A549 (cell line): ENCODE results near the gene ITSN1. TPM values are rescaled to one million over a fixed set of nuclear protein-coding genes. Genes with fewer than 3 reads are reported as not detected.

ENCODE experiments used
- ATAC-seq, 2 experiments: fragments of 200-7000 bp in 1 of 2; fragments of >200 bp in 1 of 2; cut with Nextera tagmentation in 1 of 2; cut with Tn5 transposase in 1 of 2; 3 replicates each; pipeline versions ENCODE4 v1.8.0 to v1.9.1; 2018 to 2020; ENCODE audit warnings: mild to moderate bottlenecking in 1 of 2, moderate library complexity in 1 of 2
- CTCF ChIA-PET: fragments of 300-600 bp; sonication (Branson Sonifier 250); formaldehyde crosslinking; extraction: SDS; loops from one replicate; lab custom pipeline; 2021; ENCODE audit warnings: antibody characterized with exemption, inconsistent platforms; lab: Yijun Ruan, JAX
- POLR2A ChIA-PET: fragments of 350-600 bp; formaldehyde crosslinking; extraction: SDS; loops from one replicate; lab custom pipeline; 2021; ENCODE audit warnings: antibody characterized with exemption, inconsistent platforms; lab: Yijun Ruan, JAX
- DNase-seq, 2 experiments: peaks; one replicate each; pipeline versions ENCODE4 v3.0.0 to v3.0.0-alpha.2; 2011 to 2016; ENCODE audit warnings: low read depth in 1 of 2, low spot score in 1 of 2
- FAIRE-seq: peaks from 2 replicates; lab custom pipeline; 2011; peaks lifted over from hg19 to GRCh38; lab: Jason Lieb, UNC
- H3K27ac ChIP-seq, 2 experiments: fragments of >200 bp; sonication (Bioruptor Twin); formaldehyde crosslinking; 3 replicates each; pipeline ENCODE4 v1.5.1; 2016 to 2017
- H3K4me1 ChIP-seq: fragments of >200 bp; sonication (Bioruptor Twin); formaldehyde crosslinking; 3 replicates; pipeline ENCODE4 v1.6.1; 2016
- H3K4me2 ChIP-seq: fragments of >200 bp; sonication (Bioruptor Twin); formaldehyde crosslinking; 3 replicates; pipeline ENCODE4 v1.6.1; 2016
- H3K4me3 ChIP-seq: fragments of >200 bp; sonication (Bioruptor Twin); formaldehyde crosslinking; 3 replicates; pipeline ENCODE4 v1.5.1; 2016
- H3K9me3 ChIP-seq: fragments of >200 bp; sonication (Bioruptor Twin); formaldehyde crosslinking; 3 replicates; pipeline ENCODE4 v1.6.1; 2016
- CBX2 ChIP-seq: fragments of 200-600 bp; sonication (generic); IDR thresholded peaks from 2 replicates; pipeline ENCODE4 v1.6.1; 2016; ENCODE audit warnings: low read depth, mild to moderate bottlenecking, borderline replicate concordance
- CEBPB ChIP-seq, 2 experiments: fragments of >200 bp in 1 of 2; sonication (Bioruptor Twin) in 1 of 2; formaldehyde crosslinking in 1 of 2; IDR thresholded peaks; 2 replicates each; pipeline ENCODE4 v1.6.1; 2012 to 2016
- CHD2 ChIP-seq: fragments of 150-350 bp; IDR thresholded peaks from 2 replicates; pipeline ENCODE4 v1.6.1; 2014; ENCODE audit warnings: low read length; ENCODE audit not compliant: partially characterized antibody
- CTCF ChIP-seq: fragments of >200 bp; sonication (Bioruptor Twin); formaldehyde crosslinking; IDR thresholded peaks from 3 replicates; pipeline ENCODE4 v1.5.1; 2016
- FOSB ChIP-seq: fragments of 250-450 bp; sonication (Bioruptor Pico); IDR thresholded peaks from 2 replicates; pipeline ENCODE4 v1.5.0; 2020; ENCODE audit warnings: mild to moderate bottlenecking, moderate library complexity
- GATA3 ChIP-seq: IDR thresholded peaks from 2 replicates; pipeline ENCODE4 v1.6.1; 2012; ENCODE audit warnings: borderline replicate concordance
- HES2 ChIP-seq: fragments of >200 bp; sonication (Bioruptor Twin); formaldehyde crosslinking; IDR thresholded peaks from 2 replicates; pipeline ENCODE4 v1.6.1; 2016
- HEYL ChIP-seq: fragments of 250-450 bp; sonication (Bioruptor Pico); IDR thresholded peaks from 2 replicates; pipeline ENCODE4 v1.8.0; 2021; ENCODE audit warnings: mild to moderate bottlenecking, moderate library complexity
- JUNB ChIP-seq: fragments of >200 bp; sonication (Bioruptor Twin); formaldehyde crosslinking; IDR thresholded peaks from 2 replicates; pipeline ENCODE4 v1.6.1; 2016
- NFE2L2 ChIP-seq: fragments of 150-350 bp; conservative IDR thresholded peaks from 2 replicates; pipeline ENCODE4 v1.6.1; 2014; ENCODE audit warnings: low read length
- NPAS2 ChIP-seq: fragments of 250-450 bp; sonication (Bioruptor Pico); IDR thresholded peaks from 2 replicates; pipeline ENCODE4 v1.8.0; 2022; ENCODE audit warnings: mild to moderate bottlenecking, moderate library complexity, borderline replicate concordance
- PHF8 ChIP-seq: fragments of 200-600 bp; sonication (generic); IDR thresholded peaks from 2 replicates; pipeline ENCODE4 v1.6.1; 2016; ENCODE audit warnings: low read depth, mild to moderate bottlenecking, antibody characterized with exemption, moderate library complexity, borderline replicate concordance
- RFX5 ChIP-seq: fragments of 450-650 bp; IDR thresholded peaks from 2 replicates; pipeline ENCODE4 v1.7.1; 2014; ENCODE audit warnings: antibody characterized with exemption, mild to moderate bottlenecking, moderate library complexity
- RNF2 ChIP-seq: fragments of 200-600 bp; sonication (generic); IDR thresholded peaks from 2 replicates; pipeline ENCODE4 v1.6.1; 2016; ENCODE audit warnings: low read depth, mild to moderate bottlenecking, antibody characterized with exemption, moderate library complexity, borderline replicate concordance
- SMC3 ChIP-seq: fragments of >200 bp; sonication (Bioruptor Twin); formaldehyde crosslinking; IDR thresholded peaks from 3 replicates; pipeline ENCODE4 v1.6.1; 2018; ENCODE audit warnings: inconsistent platforms
- SREBF2 ChIP-seq: fragments of 450-650 bp; IDR thresholded peaks from 2 replicates; pipeline ENCODE4 v1.6.1; 2014; ENCODE audit warnings: mild to moderate bottlenecking, moderate library complexity
- TFCP2L1 ChIP-seq: fragments of 250-450 bp; sonication (Bioruptor Pico); IDR thresholded peaks from 2 replicates; pipeline ENCODE4 v1.5.0; 2021; ENCODE audit warnings: mild to moderate bottlenecking
- TP53 ChIP-seq: fragments of 250-450 bp; sonication (Bioruptor Pico); IDR thresholded peaks from 2 replicates; pipeline ENCODE4 v1.5.0; 2021; ENCODE audit warnings: mild to moderate bottlenecking, moderate library complexity
- USF2 ChIP-seq: fragments of 450-650 bp; IDR thresholded peaks from 2 replicates; pipeline ENCODE4 v1.6.1; 2014; ENCODE audit warnings: antibody characterized with exemption
- ZC3H11A ChIP-seq: fragments of 450-650 bp; IDR thresholded peaks from 2 replicates; pipeline ENCODE4 v1.6.1; 2014; ENCODE audit warnings: antibody characterized with exemption, mild to moderate bottlenecking
- ZNF302 ChIP-seq: fragments of 250-450 bp; sonication (Bioruptor Pico); IDR thresholded peaks from 2 replicates; pipeline ENCODE4 v1.9.0; 2021; ENCODE audit warnings: inconsistent platforms, mild to moderate bottlenecking, moderate library complexity
- ZSCAN20 ChIP-seq: fragments of 250-450 bp; sonication (Bioruptor Pico); IDR thresholded peaks from 2 replicates; pipeline ENCODE4 v1.8.0; 2022; ENCODE audit warnings: mild to moderate bottlenecking, moderate library complexity
- WGBS: methylation state at CpG from one replicate; pipeline ENCODE4 v1.1.6; 2017; ENCODE audit errors: missing lambda C conversion rate; 5-methylcytosine and 5-hydroxymethylcytosine counted together
- polyA plus RNA-seq, 4 experiments: library from polyadenylated mRNA; depleted of rRNA in 3 of 4; stranded (reverse); fragments of >200 nt; fragmentation: RNase III in 1 of 4; extraction: RNeasy Plus Mini Kit Qiagen cat#74134 plus additional on column Dnase treatment in 1 of 4; gene quantifications; 2 replicates in 3 of 4; 3 replicates in 1 of 4; pipeline ENCODE4 v1.2.3, GENCODE V29; 2011 to 2017
- TF ChIP-seq, protein P1 (sequence below): fragments of 250-450 bp; sonication (Bioruptor Pico); IDR thresholded peaks from 2 replicates; pipeline ENCODE4 v1.5.0; 2021; ENCODE audit warnings: mild to moderate bottlenecking, moderate library complexity, borderline replicate concordance

ITSN1 gene
- polyA plus RNA-seq, 2 of the 4 experiments (the other 2 are of a cell fraction) = 15.2 to 23.7 TPM

- 88% methylated on average over 1 of the region's 1 CpG for WGBS
- CTCF ChIA-PET = no interaction called here
- FAIRE-seq = no peak
- TF ChIP-seq SREBF2 = no peak
- no peak for TF ChIP-seq FOSB (CRISPR knock-in tag)
- no peak for TF ChIP-seq SMC3
- TF ChIP-seq RFX5 = no peak
- TF ChIP-seq RNF2 = no peak
- TF ChIP-seq CEBPB (IDR thresholded peaks at IDR 0.05) = no peak
- no peak for TF ChIP-seq ZC3H11A
- TF ChIP-seq, protein P1, sequence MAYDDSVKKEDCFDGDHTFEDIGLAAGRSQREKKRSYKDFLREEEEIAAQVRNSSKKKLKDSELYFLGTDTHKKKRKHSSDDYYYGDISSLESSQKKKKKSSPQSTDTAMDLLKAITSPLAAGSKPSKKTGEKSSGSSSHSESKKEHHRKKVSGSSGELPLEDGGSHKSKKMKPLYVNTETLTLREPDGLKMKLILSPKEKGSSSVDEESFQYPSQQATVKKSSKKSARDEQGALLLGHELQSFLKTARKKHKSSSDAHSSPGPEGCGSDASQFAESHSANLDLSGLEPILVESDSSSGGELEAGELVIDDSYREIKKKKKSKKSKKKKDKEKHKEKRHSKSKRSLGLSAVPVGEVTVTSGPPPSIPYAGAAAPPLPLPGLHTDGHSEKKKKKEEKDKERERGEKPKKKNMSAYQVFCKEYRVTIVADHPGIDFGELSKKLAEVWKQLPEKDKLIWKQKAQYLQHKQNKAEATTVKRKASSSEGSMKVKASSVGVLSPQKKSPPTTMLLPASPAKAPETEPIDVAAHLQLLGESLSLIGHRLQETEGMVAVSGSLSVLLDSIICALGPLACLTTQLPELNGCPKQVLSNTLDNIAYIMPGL (CRISPR knock-in tag) = no peak
- no peak for TF ChIP-seq CTCF
- TF ChIP-seq NFE2L2 = no peak
- TF ChIP-seq TP53 = no peak
- TF ChIP-seq, all 56 proteins: peak for 0
- H3K9me3 ChIP-seq = no peaks in the 10 kb centered on the region
- peaks cover 10% of the 10 kb centered on the region; the same call in 1 of the 3 replicates for H3K4me1 ChIP-seq
- no peak overlapping the region for H3K4me3 ChIP-seq
- ATAC-seq (no peak), DNase-seq (no peak)
- POLR2A ChIA-PET = no interaction called here
- no peak overlapping the region for H3K4me2 ChIP-seq
- H3K27ac ChIP-seq = no peak overlapping the region; a peak in 1 of 6 replicates
Observed at GRCh38 chr21:33767236-33767635, 124.9 kb downstream of the ITSN1 start.

GRCh38 chr21:33767960-33768359 lies 125.7 kb downstream of the ITSN1 start:
- 88% methylated on average over 2 of the region's 2 CpGs for WGBS
- CTCF ChIA-PET = no interaction called here

GRCh38 chr21:33769057-33769456 lies 126.8 kb downstream of the ITSN1 start:
- POLR2A ChIA-PET = no interaction called here
- WGBS = 85% methylated on average over 1 of the region's 1 CpG
- H3K4me2 ChIP-seq = no peak overlapping the region

More at GRCh38 chr21:33767960-33768359, 125.7 kb downstream of the ITSN1 start:
- FAIRE-seq (no peak), DNase-seq (no peak), ATAC-seq (no peak)
- Histone ChIP-seq H3K4me2 (no peak overlapping the region), H3K27ac (no peak overlapping the region; a peak in 1 of 6 replicates), H3K4me3 (no peak overlapping the region), H3K4me1 (peaks cover 3% of the 10 kb centered on the region; the same call in 1 of the 3 replicates), H3K9me3 (no peaks in the 10 kb centered on the region)
- POLR2A ChIA-PET = no interaction called here
- TF ChIP-seq TFCP2L1 (no peak), NPAS2 (CRISPR knock-in tag) (no peak), CHD2 (no peak), CEBPB (IDR thresholded peaks at IDR 0.05) (no peak), CBX2 (no peak), USF2 (no peak), HES2 (no peak), ZSCAN20 (CRISPR knock-in tag) (no peak)

More at GRCh38 chr21:33769057-33769456, 126.8 kb downstream of the ITSN1 start:
- no peak overlapping the region for H3K4me3 ChIP-seq
- H3K9me3 ChIP-seq = no peaks in the 10 kb centered on the region
- ATAC-seq (no peak), FAIRE-seq (no peak), DNase-seq (no peak)
- TF ChIP-seq GATA3 (no peak), JUNB (no peak), PHF8 (no peak), NPAS2 (CRISPR knock-in tag) (no peak), HES2 (no peak), HEYL (CRISPR knock-in tag) (no peak), ZNF302 (CRISPR knock-in tag) (no peak)
- CTCF ChIA-PET = no interaction called here
- H3K27ac ChIP-seq = no peak overlapping the region
- no peaks in the 10 kb centered on the region for H3K4me1 ChIP-seq
